ENCODE measurements around the gene SVOPL.

DNA sequence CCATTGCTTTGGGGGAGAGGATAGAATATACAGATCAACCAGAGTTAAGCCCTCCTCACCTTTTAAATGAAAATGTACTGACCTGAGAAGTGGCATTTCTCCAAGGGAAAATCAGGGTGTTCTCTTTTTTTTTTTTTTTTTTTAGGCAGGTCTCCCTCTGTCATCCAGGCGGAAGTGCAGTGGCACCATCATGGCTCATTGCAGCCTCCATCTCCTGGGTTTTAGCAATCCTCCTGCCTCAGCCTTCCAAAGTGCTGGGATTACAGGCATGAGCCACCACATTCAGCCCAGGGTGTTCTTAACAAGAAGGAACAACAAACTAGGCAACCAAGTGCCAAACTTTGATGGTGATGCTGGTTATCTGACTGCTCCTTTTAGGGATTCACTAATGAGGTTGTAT lies 111.0 kb downstream of the SVOPL start:
- TF ChIP-seq ZNF274 (IDR thresholded peaks at IDR 0.05; ENCODE audit: low read depth, low read length) (no peak), YY1 (IDR thresholded peaks at IDR 0.05; ENCODE audit: insufficient read depth, insufficient read length) (no peak), SUZ12 (IDR thresholded peaks at IDR 0.05; ENCODE audit: extremely low read depth, insufficient read depth, insufficient read length) (no peak)

Measured in NT2/D1 (cell line).